Ovary (tissue), 3 donors: ENCODE results near the gene TAS2R46.

Experiments
- EP300 ChIP-seq: sonication (generic); formaldehyde crosslinking; IDR thresholded peaks from one replicate; pipeline ENCODE4 v1.6.1; 2017; ENCODE audit warnings: antibody characterized with exemption
- POLR2A ChIP-seq: fragments of 450-650 bp; IDR thresholded peaks from one replicate; pipeline ENCODE4 v1.6.1; 2017; ENCODE audit warnings: antibody characterized with exemption, mild to moderate bottlenecking, moderate library complexity
- TF ChIP-seq, protein P1 (sequence below), 3 donors: fragments of 450-650 bp in 2 of 3; fragments of 200-600 bp in 1 of 3; IDR thresholded peaks; one replicate each; pipeline versions ENCODE4 v1.5.1 to v1.8.0; 2016 to 2022; ENCODE audit warnings: antibody characterized with exemption in 3 of 3, mild to moderate bottlenecking in 1 of 3
- donor health status: DM: no; HTN: no; CAD: no.

- TF ChIP-seq, protein P1, sequence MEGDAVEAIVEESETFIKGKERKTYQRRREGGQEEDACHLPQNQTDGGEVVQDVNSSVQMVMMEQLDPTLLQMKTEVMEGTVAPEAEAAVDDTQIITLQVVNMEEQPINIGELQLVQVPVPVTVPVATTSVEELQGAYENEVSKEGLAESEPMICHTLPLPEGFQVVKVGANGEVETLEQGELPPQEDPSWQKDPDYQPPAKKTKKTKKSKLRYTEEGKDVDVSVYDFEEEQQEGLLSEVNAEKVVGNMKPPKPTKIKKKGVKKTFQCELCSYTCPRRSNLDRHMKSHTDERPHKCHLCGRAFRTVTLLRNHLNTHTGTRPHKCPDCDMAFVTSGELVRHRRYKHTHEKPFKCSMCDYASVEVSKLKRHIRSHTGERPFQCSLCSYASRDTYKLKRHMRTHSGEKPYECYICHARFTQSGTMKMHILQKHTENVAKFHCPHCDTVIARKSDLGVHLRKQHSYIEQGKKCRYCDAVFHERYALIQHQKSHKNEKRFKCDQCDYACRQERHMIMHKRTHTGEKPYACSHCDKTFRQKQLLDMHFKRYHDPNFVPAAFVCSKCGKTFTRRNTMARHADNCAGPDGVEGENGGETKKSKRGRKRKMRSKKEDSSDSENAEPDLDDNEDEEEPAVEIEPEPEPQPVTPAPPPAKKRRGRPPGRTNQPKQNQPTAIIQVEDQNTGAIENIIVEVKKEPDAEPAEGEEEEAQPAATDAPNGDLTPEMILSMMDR (IDR thresholded peaks at IDR 0.05): no peak
- no peak for TF ChIP-seq POLR2A
- no peak for TF ChIP-seq EP300
Measured at GRCh38 chr12:11055306-11055705, 6.8 kb downstream of the TAS2R46 start.
